HG03565 (cell line): Measurements from ENCODE around the gene UNC13D.
"Not testable (repeated sequence)": the region's sequence is repeated elsewhere in the genome, so short reads cannot be mapped to it uniquely, and the experiment has no call there.

ENCODE experiments used
- ATAC-seq: cut with Tn5 transposase; IDR thresholded peaks from one replicate; pipeline ENCODE4 v1.9.1; 2021; ENCODE audit warnings: mild to moderate bottlenecking, moderate library complexity; ENCODE audit not compliant: unreplicated experiment

The UNC13D gene

GRCh38 chr17:75843577-75844529, at the start of gene UNC13D:
Gene UNC13D, minus strand, starts transcription at chr17:75844404. Its CDS starts 67 bp downstream, at chr17:75844337.
- ATAC-seq: no peak

- no peak for ATAC-seq
These were observed 49.3 kb upstream of the UNC13D start for GRCh38 chr17:75893305-75894048.

- no peak for ATAC-seq
These were observed 48.5 kb upstream of the UNC13D start for GRCh38 chr17:75892556-75893224.

- ATAC-seq: no peak
These were observed 47.7 kb upstream of the UNC13D start for GRCh38 chr17:75891605-75892555.

GRCh38 chr17:75891022-75891604, 46.9 kb upstream of the UNC13D start:
- ATAC-seq: no peak

- ATAC-seq: no peak
These were observed 45.2 kb upstream of the UNC13D start for GRCh38 chr17:75889454-75889853.

- ATAC-seq: no peak
These were observed 44.3 kb upstream of the UNC13D start for GRCh38 chr17:75888484-75888883.

- ATAC-seq: not testable (repeated sequence)
These were observed 41.7 kb upstream of the UNC13D start for GRCh38 chr17:75885860-75886259.

- no peak for ATAC-seq
These were observed 41.2 kb upstream of the UNC13D start for GRCh38 chr17:75885431-75885830.

GRCh38 chr17:75881678-75882454, 37.7 kb upstream of the UNC13D start:
- ATAC-seq: no peak

- ATAC-seq: no peak
These were observed 36.1 kb upstream of the UNC13D start for GRCh38 chr17:75880266-75880665.

GRCh38 chr17:75878174-75878998, 34.2 kb upstream of the UNC13D start, which contains the start of gene TRIM47:
Gene TRIM47, minus strand, starts transcription at chr17:75878581. Its CDS starts 33 bp downstream, at chr17:75878548.
- ATAC-seq: no peak

- no peak for ATAC-seq
These were observed 33.6 kb upstream of the UNC13D start for GRCh38 chr17:75877752-75878173.

GRCh38 chr17:75876938-75877751, 32.9 kb upstream of the UNC13D start:
- no peak for ATAC-seq

- no peak for ATAC-seq
These were observed 32.2 kb upstream of the UNC13D start for GRCh38 chr17:75876190-75876937.

GRCh38 chr17:75875940-75876189, 31.7 kb upstream of the UNC13D start:
- ATAC-seq: no peak
